Measurements from ENCODE around the gene AAGAB.
"Not testable (repeated sequence)": the region's sequence is repeated elsewhere in the genome, so short reads cannot be mapped to it uniquely, and the experiment has no call there.

AAGAB gene

GRCh38 chr15:67254238-67255175, at the start of gene AAGAB, which contains the start of gene IQCH:
Gene AAGAB, minus strand, starts transcription at chr15:67254661. Its CDS starts 30 bp downstream, at chr15:67254631.
Gene IQCH, plus strand, starts transcription at chr15:67254786. Its CDS starts 111 bp downstream, at chr15:67254897.
- Histone ChIP-seq H3K27ac (ENCODE audit: low read depth, low read length) (peak within 1 kb of the TSS; percentile 92), H3K4me3 (ENCODE audit: low read depth, low read length) (peak within 1 kb of the TSS; percentile 98), H3K27me3 (ENCODE audit: insufficient read depth, low read length) (no peaks in the 10 kb centered on the region), H3K4me1 (ENCODE audit: control insufficient read depth, insufficient read depth, low read length, unreplicated experiment) (peaks cover 11% of the 10 kb centered on the region), H3K36me3 (ENCODE audit: insufficient read depth, low read length) (no peaks in the 10 kb centered on the region), H2AFZ (ENCODE audit: low read length, unreplicated experiment) (peak within 1 kb of the TSS; percentile 86), H3K79me2 (ENCODE audit: control insufficient read depth, insufficient read depth, low read length, unreplicated experiment) (peaks cover 41% of the 10 kb centered on the region)

GRCh38 chr15:67303490-67304363, 49.3 kb upstream of the AAGAB start:
- peaks cover 23% of the 10 kb centered on the region for H3K4me1 ChIP-seq (ENCODE audit: control insufficient read depth, insufficient read depth, low read length, unreplicated experiment)
- H3K27me3 ChIP-seq (ENCODE audit: insufficient read depth, low read length): no peaks in the 10 kb centered on the region
- no peaks in the 10 kb centered on the region for H3K36me3 ChIP-seq (ENCODE audit: insufficient read depth, low read length)
- H3K79me2 ChIP-seq (ENCODE audit: control insufficient read depth, insufficient read depth, low read length, unreplicated experiment): no peaks in the 10 kb centered on the region
- no peak overlapping the region for H3K27ac ChIP-seq (ENCODE audit: low read depth, low read length)
- no peak overlapping the region for H2AFZ ChIP-seq (ENCODE audit: low read length, unreplicated experiment)
- no peak overlapping the region for H3K4me3 ChIP-seq (ENCODE audit: low read depth, low read length)

- Histone ChIP-seq H3K27ac (ENCODE audit: low read depth, low read length) (no peak overlapping the region), H3K4me1 (ENCODE audit: control insufficient read depth, insufficient read depth, low read length, unreplicated experiment) (peaks cover 8% of the 10 kb centered on the region), H3K79me2 (ENCODE audit: control insufficient read depth, insufficient read depth, low read length, unreplicated experiment) (no peaks in the 10 kb centered on the region), H3K36me3 (ENCODE audit: insufficient read depth, low read length) (no peaks in the 10 kb centered on the region), H2AFZ (ENCODE audit: low read length, unreplicated experiment) (peak overlapping the region; percentile 60), H3K27me3 (ENCODE audit: insufficient read depth, low read length) (no peaks in the 10 kb centered on the region), H3K4me3 (ENCODE audit: low read depth, low read length) (no peak overlapping the region)
Measured at GRCh38 chr15:67300266-67301025, 46.0 kb upstream of the AAGAB start.

DNA sequence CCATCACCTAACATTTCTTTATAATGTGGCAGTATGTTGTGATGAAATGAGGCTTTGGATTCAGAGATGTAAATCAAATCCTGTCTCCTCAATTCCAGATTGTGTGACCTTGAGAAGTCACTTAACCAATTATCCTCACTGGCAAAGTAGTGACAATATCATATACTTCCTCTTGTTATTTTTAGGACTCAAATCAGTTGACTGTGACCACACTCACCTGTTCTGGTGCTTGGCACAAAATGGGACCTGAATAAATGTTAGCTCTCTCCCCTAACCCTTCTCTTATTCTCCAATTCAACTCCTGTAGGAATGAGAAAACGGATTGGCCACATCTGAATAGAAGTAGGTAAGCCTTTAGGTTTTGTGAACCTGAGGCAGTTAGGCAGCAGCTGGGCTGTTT, 42.2 kb upstream of the AAGAB start:
- Histone ChIP-seq H3K36me3 (ENCODE audit: insufficient read depth, low read length) (no peaks in the 10 kb centered on the region), H3K27me3 (ENCODE audit: insufficient read depth, low read length) (no peaks in the 10 kb centered on the region), H3K4me1 (ENCODE audit: control insufficient read depth, insufficient read depth, low read length, unreplicated experiment) (peaks cover 8% of the 10 kb centered on the region), H3K4me3 (ENCODE audit: low read depth, low read length) (no peak overlapping the region), H3K27ac (ENCODE audit: low read depth, low read length) (no peak overlapping the region), H3K79me2 (ENCODE audit: control insufficient read depth, insufficient read depth, low read length, unreplicated experiment) (no peaks in the 10 kb centered on the region), H2AFZ (ENCODE audit: low read length, unreplicated experiment) (no peak overlapping the region)

GRCh38 chr15:67296188-67296587, 41.7 kb upstream of the AAGAB start:
- Histone ChIP-seq H3K27me3 (ENCODE audit: insufficient read depth, low read length) (no peaks in the 10 kb centered on the region), H3K79me2 (ENCODE audit: control insufficient read depth, insufficient read depth, low read length, unreplicated experiment) (no peaks in the 10 kb centered on the region), H3K4me1 (ENCODE audit: control insufficient read depth, insufficient read depth, low read length, unreplicated experiment) (peaks cover 8% of the 10 kb centered on the region), H3K4me3 (ENCODE audit: low read depth, low read length) (no peak overlapping the region), H3K36me3 (ENCODE audit: insufficient read depth, low read length) (no peaks in the 10 kb centered on the region), H3K27ac (ENCODE audit: low read depth, low read length) (no peak overlapping the region), H2AFZ (ENCODE audit: low read length, unreplicated experiment) (no peak overlapping the region)

DNA sequence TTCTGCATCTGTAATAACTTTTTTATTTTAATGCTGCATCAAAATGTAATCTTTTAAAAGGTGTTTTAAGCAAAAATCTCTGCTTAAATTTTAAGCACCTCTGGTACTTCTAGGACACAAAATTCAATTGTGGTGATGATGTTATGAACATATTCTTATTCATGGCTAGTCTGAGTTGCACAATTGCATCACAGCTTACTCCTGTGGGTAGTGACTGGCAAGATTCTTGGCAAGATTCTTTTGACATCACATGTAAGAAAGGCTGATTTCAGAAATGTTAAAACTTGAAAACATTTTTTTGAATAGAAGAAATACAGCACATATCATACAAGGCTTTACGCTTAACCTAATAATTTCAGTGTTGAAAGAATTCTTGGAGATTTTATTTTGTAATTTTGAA, 35.9 kb upstream of the AAGAB start:
- Histone ChIP-seq H3K4me1 (ENCODE audit: control insufficient read depth, insufficient read depth, low read length, unreplicated experiment) (no peaks in the 10 kb centered on the region), H3K27me3 (ENCODE audit: insufficient read depth, low read length) (no peaks in the 10 kb centered on the region), H3K36me3 (ENCODE audit: insufficient read depth, low read length) (no peaks in the 10 kb centered on the region), H2AFZ (ENCODE audit: low read length, unreplicated experiment) (no peak overlapping the region), H3K79me2 (ENCODE audit: control insufficient read depth, insufficient read depth, low read length, unreplicated experiment) (no peaks in the 10 kb centered on the region), H3K27ac (ENCODE audit: low read depth, low read length) (no peak overlapping the region), H3K4me3 (ENCODE audit: low read depth, low read length) (no peak overlapping the region)

GRCh38 chr15:67286400-67286799, 31.9 kb upstream of the AAGAB start:
- H2AFZ ChIP-seq (ENCODE audit: low read length, unreplicated experiment); H3K27me3 ChIP-seq (ENCODE audit: insufficient read depth, low read length); H3K36me3 ChIP-seq (ENCODE audit: insufficient read depth, low read length); H3K79me2 ChIP-seq (ENCODE audit: control insufficient read depth, insufficient read depth, low read length, unreplicated experiment); H3K27ac ChIP-seq (ENCODE audit: low read depth, low read length); H3K4me1 ChIP-seq (ENCODE audit: control insufficient read depth, insufficient read depth, low read length, unreplicated experiment); H3K4me3 ChIP-seq (ENCODE audit: low read depth, low read length): not testable (repeated sequence)

- not testable (repeated sequence) for H3K4me3 ChIP-seq (ENCODE audit: low read depth, low read length); H3K27ac ChIP-seq (ENCODE audit: low read depth, low read length); H3K27me3 ChIP-seq (ENCODE audit: insufficient read depth, low read length); H3K79me2 ChIP-seq (ENCODE audit: control insufficient read depth, insufficient read depth, low read length, unreplicated experiment); H2AFZ ChIP-seq (ENCODE audit: low read length, unreplicated experiment); H3K36me3 ChIP-seq (ENCODE audit: insufficient read depth, low read length); H3K4me1 ChIP-seq (ENCODE audit: control insufficient read depth, insufficient read depth, low read length, unreplicated experiment)
Measured at GRCh38 chr15:67285625-67286024, 31.2 kb upstream of the AAGAB start.

DNA sequence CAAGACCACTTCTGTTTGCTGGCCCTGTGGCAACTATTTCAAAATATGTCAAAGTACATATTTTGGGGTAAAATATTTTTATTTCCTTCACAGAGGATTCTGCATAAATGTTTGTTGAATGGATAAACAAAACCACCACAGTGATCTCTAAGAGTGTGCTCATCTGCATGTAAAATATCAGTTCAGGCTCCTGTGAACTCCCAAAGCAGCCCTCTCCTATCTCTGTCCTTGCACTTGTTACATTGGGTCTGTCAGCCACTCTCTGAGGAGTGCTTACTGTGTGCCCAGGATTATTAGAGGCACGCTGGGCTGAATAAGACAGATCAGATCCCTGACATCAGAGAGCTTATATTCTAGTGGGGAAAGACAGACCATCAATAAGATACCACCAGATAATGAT, 27.3 kb upstream of the AAGAB start:
- H3K4me1 ChIP-seq (ENCODE audit: control insufficient read depth, insufficient read depth, low read length, unreplicated experiment): no peaks in the 10 kb centered on the region
- no peak overlapping the region for H3K4me3 ChIP-seq (ENCODE audit: low read depth, low read length)

DNA sequence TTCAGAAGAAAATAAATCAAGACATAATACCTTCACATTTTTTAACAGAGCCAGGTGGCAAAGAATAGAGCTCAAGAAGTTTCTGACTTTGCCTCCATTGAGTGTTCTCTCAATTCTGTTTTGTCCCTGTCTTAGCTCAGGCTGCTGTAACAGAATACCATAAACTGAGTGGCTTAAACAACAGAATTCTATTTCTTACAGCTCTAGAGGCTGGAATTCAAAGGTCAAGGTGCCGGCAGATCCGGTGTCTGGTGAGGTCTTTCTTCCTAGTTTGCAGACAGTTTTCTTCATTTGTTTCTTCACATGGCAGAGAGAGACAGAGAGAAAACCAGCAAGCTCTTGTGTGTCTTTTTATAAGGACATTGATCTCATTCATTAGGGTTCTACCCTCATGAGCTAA, 25.8 kb upstream of the AAGAB start:
- no peaks in the 10 kb centered on the region for H3K27me3 ChIP-seq (ENCODE audit: insufficient read depth, low read length)
- no peaks in the 10 kb centered on the region for H3K36me3 ChIP-seq (ENCODE audit: insufficient read depth, low read length)
- H3K4me3 ChIP-seq (ENCODE audit: low read depth, low read length): no peak overlapping the region
- H3K79me2 ChIP-seq (ENCODE audit: control insufficient read depth, insufficient read depth, low read length, unreplicated experiment): no peaks in the 10 kb centered on the region
- H3K27ac ChIP-seq (ENCODE audit: low read depth, low read length): no peak overlapping the region
- H3K4me1 ChIP-seq (ENCODE audit: control insufficient read depth, insufficient read depth, low read length, unreplicated experiment): no peaks in the 10 kb centered on the region
- no peak overlapping the region for H2AFZ ChIP-seq (ENCODE audit: low read length, unreplicated experiment)

More for the DNA sequence above, 27.3 kb upstream of the AAGAB start:
- Histone ChIP-seq H3K36me3 (ENCODE audit: insufficient read depth, low read length) (no peaks in the 10 kb centered on the region), H3K27me3 (ENCODE audit: insufficient read depth, low read length) (no peaks in the 10 kb centered on the region), H2AFZ (ENCODE audit: low read length, unreplicated experiment) (no peak overlapping the region), H3K79me2 (ENCODE audit: control insufficient read depth, insufficient read depth, low read length, unreplicated experiment) (no peaks in the 10 kb centered on the region), H3K27ac (ENCODE audit: low read depth, low read length) (no peak overlapping the region)
